Muscle of arm (tissue), 14 donors: Measurements from ENCODE around the gene RAD51B. TPM values are rescaled to one million over a fixed set of nuclear protein-coding genes. Genes with fewer than 3 reads are reported as not detected.
"Not testable (repeated sequence)": the region's sequence is repeated elsewhere in the genome, so short reads cannot be mapped to it uniquely, and the experiment has no call there.

Source experiments
- DNase-seq: peaks from one replicate; pipeline ENCODE4 v3.0.0-alpha.2; 2013
- long read RNA-seq, 11 donors: transcript quantifications; one replicate each; lab custom pipeline, GENCODE V29; 2026
- polyA plus RNA-seq, 12 donors: library from polyadenylated mRNA; unstranded; fragments of 120-200 nt; gene quantifications; one replicate each; pipeline ENCODE4 v1.2.1, GENCODE V29; 2013; ENCODE audit not compliant: insufficient read length in 12 of 12

RAD51B gene
- 10 to 100 TPM in 4 of 12 donors, 1 to 10 TPM in 6, not detected in 2; 6.3 to 13.1 (median 9.7) TPM for polyA plus RNA-seq
- long read RNA-seq, donor 1, result 0 reads
- long read RNA-seq, donor 2, partial matches to known transcripts, result 0 of 2 reads
- long read RNA-seq, donor 2, other reads (novel, unspliced or antisense), result 0 of 2 reads
- long read RNA-seq, donor 3, result 0 reads
- long read RNA-seq, donor 4, result 0 reads
- long read RNA-seq, donor 5, result 0 reads
- long read RNA-seq, donor 6, partial matches to known transcripts, result 0 of 1 reads
- long read RNA-seq, donor 6, other reads (novel, unspliced or antisense), result 0 of 1 reads
- long read RNA-seq, donor 7, partial matches to known transcripts, result 0 of 1 reads
- long read RNA-seq, donor 7, other reads (novel, unspliced or antisense), result 0 of 1 reads
- long read RNA-seq, donor 8, partial matches to known transcripts, result 0 of 1 reads
- long read RNA-seq, donor 8, other reads (novel, unspliced or antisense), result 0 of 1 reads
- long read RNA-seq, donor 9, partial matches to known transcripts, result 0 of 1 reads
- long read RNA-seq, donor 9, other reads (novel, unspliced or antisense), result 0 of 1 reads
- long read RNA-seq, donor 10, partial matches to known transcripts, result 0 of 2 reads
- long read RNA-seq, donor 10, other reads (novel, unspliced or antisense), result 0 of 2 reads
- long read RNA-seq, donor 11, partial matches to known transcripts, result 0 of 1 reads
- long read RNA-seq, donor 11, other reads (novel, unspliced or antisense), result 0 of 1 reads

GRCh38 chr14:67819563-67820421 is at the start of gene RAD51B:
TSS of gene RAD51B (plus strand) at chr14:67819779.
- DNase-seq, result peak; percentile 93

GRCh38 chr14:67773844-67774377 is 45.7 kb upstream of the RAD51B start:
- no peak for DNase-seq

GRCh38 chr14:67776653-67777322 is 42.8 kb upstream of the RAD51B start:
- DNase-seq, result no peak

GRCh38 chr14:67778792-67779191 is 40.8 kb upstream of the RAD51B start:
- no peak for DNase-seq

GRCh38 chr14:67782090-67782489 is 37.5 kb upstream of the RAD51B start:
- DNase-seq, result no peak

GRCh38 chr14:67784244-67784823 is 35.2 kb upstream of the RAD51B start:
- no peak for DNase-seq

- no peak for DNase-seq
Observed at GRCh38 chr14:67785270-67786109, 34.1 kb upstream of the RAD51B start.

- DNase-seq, result no peak
Observed at GRCh38 chr14:67787673-67788072, 31.9 kb upstream of the RAD51B start.

- DNase-seq, result no peak
Observed at GRCh38 chr14:67798731-67799130, 20.8 kb upstream of the RAD51B start.

- DNase-seq, result no peak
Observed at GRCh38 chr14:67800743-67801142, 18.8 kb upstream of the RAD51B start.

GRCh38 chr14:67806246-67806645 is 13.3 kb upstream of the RAD51B start:
- no peak for DNase-seq

GRCh38 chr14:67814821-67815220 is 4.8 kb upstream of the RAD51B start:
- no peak for DNase-seq

GRCh38 chr14:67815573-67816225 is 3.9 kb upstream of the RAD51B start:
- DNase-seq, result no peak

GRCh38 chr14:67816326-67817002 is 3.1 kb upstream of the RAD51B start, which contains the start of gene ZFYVE26:
TSS of gene ZFYVE26 (minus strand) at chr14:67816590. CDS start at chr14:67815963, 627 bp downstream.
- DNase-seq, result peak; percentile 95

- no peak for DNase-seq
Observed at GRCh38 chr14:67817750-67818438, 1.7 kb upstream of the RAD51B start.

GRCh38 chr14:67818476-67818875 is 1.1 kb upstream of the RAD51B start:
- not testable (repeated sequence) for DNase-seq

- DNase-seq, result peak; percentile 6
Observed at GRCh38 chr14:67820428-67820971, 921 bp downstream of the RAD51B start.

GRCh38 chr14:67821121-67821520 is 1.5 kb downstream of the RAD51B start:
- no peak for DNase-seq
